ENCODE results near the gene EVC.

The EVC gene

DNA sequence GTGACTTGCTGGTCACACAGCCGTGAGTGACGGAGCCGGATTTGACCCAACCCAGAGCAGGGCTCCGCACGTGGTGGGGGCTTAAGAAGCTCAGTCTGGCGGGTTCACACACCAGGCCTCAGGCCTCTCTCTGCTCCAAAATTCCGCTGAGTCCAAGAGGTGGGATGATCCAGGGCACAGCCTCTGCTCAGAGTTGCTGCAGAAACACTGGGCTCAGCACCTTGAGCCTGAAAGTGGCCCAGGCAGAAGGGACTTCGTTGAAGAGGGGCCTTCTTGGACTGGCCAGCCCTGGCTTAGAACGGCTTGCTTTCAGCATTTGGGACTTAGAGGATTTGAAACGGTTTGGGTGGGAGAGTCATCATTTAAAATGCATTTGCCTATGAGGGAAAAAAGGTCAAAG, 21.2 kb downstream of the EVC start:
- no peak for DNase-seq

DNA sequence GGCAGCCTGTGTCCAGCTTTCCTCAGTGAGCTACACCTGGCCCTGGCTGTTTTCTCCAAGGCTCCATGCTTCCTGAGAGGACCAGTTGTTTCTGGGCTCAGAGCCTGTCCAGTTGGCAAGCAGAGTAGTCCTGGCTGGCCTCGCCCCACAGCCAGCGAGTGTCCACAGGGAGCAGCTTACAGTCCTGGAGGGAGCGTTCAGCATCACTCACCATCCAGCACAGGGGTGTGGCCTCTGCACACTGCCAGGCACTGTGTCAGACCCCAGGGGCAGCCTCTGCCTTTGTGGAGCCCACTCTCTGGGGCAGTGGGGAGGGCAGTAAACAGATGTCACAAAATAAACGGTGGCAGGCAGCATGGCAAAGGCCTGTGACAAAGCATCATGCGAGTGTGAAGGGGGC, 23.9 kb downstream of the EVC start:
- DNase-seq: no peak

- DNase-seq: no peak
Observed at GRCh38 chr4:5735463-5735862, 24.5 kb downstream of the EVC start.

DNA sequence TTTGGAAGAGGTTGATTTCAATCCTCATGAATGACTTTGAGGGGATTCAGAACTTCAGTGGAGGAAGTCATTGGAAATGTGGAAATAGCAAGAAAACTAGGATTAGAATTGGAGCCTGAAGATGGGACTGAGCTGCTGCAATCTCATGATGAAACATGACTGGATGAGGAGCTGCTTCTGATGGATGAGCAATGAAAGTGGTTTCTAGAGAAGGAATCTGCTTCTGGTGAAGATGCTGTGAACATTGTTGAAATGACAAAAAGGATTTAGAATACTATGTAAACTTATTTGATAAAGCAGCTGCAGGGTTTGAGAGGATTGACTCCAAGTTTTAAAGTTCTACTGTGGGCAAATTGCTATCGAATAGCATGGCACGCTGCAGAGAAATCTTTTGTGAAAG, 27.1 kb downstream of the EVC start:
- DNase-seq: no peak

GRCh38 chr4:5742388-5742787, 31.4 kb downstream of the EVC start:
- no peak for DNase-seq

GRCh38 chr4:5742968-5743367, 32.0 kb downstream of the EVC start:
- DNase-seq: no peak

- no peak for DNase-seq
Observed at GRCh38 chr4:5746250-5746649, 35.2 kb downstream of the EVC start.

DNA sequence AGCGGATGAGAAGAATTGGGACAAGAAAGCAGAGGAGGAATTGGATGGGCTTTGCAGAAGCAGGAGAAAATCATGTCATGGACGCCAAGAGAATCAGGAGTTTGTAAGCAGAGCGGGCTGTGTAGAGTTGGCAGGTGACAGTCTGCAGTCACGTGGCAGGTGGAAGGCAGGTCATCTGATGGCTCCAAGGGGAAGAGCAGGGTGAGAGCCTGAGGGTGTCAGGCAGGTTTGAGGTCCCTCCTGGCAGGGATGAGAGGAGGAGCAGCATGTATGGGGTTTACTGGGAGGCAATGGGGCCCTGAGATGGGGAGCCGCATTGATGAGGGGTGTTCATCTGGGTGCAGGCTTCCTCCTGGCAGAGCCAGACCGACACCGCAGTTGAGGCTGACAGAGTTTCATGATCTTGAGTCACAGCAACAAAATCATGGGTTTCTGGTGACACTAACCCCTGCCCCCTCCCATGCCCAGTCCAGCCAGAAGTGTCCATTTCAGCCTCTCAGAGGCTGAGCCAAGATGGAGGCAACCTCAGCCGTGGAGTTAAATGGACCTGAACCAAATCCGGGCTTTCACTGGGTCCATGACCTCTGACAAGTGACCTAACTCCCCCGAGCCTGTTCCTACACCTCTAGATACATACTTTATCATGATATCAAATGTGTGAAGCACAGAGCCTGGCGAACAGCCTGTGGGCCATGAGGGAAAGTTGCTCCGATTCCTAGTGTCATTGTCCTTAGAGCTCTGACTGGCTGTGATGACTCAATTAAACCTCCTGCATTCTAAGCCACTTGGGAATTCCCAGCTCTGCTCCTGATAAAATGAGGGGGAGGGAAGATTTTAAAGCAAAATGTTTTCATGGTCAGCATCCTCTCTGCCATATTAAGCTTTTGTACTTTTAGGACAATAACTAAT, 36.1 kb downstream of the EVC start:
- no peak for DNase-seq

DNA sequence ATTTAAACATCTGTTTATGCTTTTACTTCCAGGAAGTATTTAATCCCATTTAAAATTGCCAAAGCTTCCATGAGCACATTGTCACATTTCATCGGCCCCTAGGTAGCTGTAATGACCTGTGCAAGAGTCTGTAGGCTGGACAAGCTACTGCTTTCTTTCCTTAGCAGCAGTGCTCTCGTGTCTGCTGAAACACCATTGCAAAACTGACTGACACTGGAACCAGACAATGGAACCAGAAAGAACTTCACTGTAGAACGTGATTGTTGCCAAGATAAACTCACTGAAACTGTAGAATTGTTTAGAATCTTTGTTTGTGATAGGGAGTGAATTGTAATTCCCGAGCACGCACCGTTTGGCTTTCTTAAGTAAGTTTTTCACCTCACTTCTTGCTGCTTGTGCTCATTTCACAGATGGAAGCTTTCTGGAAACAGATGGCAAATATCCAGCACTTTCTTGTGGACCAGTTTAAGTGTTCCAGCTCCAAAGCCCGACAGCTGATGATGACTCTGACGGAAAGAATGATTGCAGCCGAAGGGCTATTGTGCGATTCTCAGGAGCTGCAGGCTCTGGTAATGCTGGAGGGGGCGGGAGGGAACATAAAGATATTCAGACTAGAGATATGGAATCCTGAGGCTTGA, 36.9 kb downstream of the EVC start:
- DNase-seq: no peak

DNA sequence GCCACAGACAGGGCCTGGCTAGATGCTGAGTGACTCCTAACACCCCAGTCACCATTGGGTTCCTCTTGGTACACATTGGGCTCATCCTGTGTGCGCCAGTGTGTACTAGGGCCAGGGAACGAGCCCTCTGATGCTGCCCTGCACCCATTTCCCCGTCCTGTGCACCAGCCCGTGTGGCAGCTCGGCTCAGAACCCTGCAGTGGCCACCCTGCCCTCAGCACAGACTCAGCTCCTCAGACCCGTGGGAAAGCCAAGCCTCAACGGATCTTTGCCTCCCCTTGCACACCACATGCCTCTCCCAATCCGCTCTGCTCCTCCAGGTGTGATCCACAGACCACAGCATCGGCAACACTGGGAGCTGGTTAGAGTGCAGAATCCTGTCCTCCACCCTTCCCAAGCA, 38.6 kb downstream of the EVC start:
- no peak for DNase-seq

DNA sequence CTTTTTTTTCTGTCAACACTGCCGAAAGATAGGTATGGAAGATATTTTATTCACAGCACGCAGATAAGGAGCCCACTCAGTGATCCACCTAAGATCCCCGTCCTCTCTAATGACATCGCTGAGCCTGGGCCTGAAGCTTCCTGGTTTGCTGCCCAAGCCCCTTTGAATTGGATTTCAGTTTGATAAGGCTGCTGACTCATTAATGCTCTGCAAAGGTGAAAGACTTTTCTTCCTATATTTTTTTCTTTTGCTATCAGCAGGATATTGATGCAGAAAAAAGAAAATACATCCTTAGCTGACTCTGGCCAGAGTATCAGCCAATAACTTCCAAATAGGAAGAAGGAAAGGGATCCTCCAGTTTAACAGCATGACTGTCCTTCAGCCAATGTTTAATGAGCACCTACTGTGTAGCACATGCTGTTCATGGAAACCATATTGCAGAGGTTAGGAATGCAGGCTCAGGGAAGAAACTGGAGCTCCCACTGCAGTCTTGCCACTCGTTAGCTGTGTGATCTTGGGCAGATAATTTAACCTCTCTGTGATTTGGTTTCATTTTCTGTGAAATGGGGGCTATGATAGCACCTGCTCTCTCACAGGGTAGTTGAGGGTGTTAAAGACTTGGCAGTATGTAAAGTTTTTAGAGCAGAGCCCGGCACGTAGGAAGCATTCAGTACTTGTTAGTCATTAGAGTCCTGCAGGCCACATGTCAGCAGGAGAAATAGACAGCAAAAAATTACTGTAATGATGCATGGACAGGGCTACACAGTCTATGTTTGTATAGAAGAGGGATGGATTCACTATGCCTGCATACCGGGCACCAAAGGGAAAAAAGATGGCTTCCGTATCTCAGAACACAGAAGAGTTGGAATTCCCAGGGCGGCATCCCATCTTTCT, 39.3 kb downstream of the EVC start:
- no peak for DNase-seq

DNA sequence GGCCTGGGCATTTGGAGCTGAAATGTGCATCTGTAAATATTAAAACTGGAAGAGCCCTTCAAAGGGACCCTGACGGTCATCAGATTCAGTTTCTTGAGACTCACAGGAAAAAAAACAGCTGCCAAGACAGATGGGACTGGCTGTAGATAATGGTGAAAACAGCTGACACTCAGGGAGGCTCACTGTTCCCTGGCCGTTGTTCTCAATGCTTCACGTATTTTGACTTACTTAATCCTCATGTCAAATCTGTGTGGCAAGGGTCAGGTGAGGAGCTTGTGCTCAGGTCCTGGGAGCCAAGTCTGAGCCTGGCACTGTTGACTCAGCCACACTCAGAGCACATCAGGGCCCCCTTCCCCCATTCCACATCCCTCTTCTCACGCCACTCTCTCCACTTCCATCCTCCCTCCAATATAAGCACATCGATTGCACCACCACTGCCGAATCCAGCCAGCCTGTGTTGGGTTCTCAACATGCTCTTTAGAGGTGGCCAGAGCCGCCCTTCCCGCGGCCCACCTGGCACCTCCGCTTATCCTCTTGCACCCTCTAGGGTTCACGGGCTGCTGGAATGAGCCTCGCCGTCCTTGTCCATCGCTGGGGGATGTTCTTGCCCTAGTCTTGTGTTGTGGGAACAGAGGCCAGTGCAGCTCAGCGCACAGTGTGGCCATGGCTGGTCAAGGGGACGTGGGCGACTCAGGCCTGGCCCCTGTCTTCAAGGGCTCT, 40.1 kb downstream of the EVC start:
- no peak for DNase-seq

- no peak for DNase-seq
Observed at GRCh38 chr4:5751666-5752375, 40.8 kb downstream of the EVC start.

DNA sequence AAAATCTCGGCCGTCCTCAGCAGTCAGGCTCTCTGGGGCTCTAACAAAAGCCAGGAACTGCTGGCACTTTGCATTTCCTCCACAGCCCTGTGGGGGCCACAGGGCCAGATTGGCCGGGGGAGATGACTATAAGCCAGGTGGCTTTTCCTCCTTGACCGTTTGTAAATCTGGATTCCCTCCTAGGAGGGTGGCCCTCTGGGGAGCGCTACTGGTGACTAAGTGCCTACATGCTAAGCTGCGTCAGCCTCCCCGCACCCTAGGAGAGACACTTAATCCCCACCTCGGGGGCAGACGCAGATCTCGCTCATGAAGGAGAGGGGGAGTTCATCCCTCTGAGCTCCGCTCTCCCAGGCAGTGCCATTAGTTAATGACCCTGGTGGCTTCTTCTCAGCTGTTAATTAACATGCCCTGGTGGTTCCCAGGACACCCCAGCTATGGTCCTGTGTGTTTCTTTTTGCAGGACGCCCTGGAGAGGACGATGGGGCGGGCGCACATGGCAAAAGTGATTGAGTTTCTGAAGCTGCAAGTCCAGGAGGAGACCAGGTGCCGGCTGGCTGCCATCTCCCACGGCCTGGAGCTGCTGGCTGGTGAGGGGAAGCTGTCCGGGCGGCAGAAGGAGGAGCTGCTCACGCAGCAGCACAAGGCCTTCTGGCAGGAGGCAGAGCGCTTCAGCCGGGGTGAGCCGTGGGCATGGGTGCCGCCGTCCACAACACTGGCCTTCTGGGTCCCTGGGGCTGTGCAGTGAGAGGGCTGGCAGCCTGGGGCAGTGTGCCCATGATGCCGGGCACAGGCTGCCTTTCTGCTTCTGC, 41.6 kb downstream of the EVC start:
- no peak for DNase-seq

GRCh38 chr4:5753366-5753765, 42.4 kb downstream of the EVC start:
- DNase-seq: no peak

- no peak for DNase-seq
Observed at GRCh38 chr4:5753766-5754528, 42.9 kb downstream of the EVC start.

DNA sequence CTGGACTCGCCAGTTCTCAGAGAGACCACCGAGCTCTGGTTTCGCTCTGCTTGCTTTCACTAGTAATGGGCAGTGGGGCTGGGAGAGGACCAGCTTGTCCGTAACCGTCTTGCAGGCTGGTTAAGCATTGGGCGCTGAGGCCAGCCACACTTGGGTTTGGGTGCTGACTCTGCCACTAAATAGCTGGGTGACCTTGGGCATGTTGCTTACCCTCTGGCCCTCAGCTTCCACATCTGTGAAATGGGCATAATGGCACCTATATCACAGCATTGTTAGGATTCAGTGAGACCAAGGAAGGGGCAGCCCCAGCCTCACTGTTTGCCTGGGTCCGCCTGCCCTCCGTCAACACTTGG, 43.5 kb downstream of the EVC start:
- no peak for DNase-seq

- no peak for DNase-seq
Observed at GRCh38 chr4:5755161-5755560, 44.2 kb downstream of the EVC start.

DNA sequence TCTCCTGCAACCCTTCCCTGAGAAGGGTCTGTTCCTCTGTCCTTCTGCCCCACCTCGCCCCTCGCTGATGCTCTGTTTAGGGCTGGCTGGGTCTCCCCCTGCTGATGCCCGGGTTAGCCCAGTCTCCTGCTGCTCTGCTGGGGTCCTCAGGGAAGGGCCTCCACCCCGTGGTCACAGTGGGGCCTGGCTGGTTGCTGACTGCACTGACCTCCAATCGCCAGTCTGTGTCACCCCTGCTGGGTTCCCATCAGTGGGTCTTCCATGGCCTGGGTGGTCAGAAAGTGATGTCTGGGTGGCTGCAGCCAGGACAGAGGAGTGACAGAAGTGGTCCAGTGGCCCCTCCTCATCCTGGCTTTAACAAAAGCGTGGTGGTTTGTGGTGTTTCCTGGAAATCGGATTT, 44.7 kb downstream of the EVC start:
- no peak for DNase-seq

DNA sequence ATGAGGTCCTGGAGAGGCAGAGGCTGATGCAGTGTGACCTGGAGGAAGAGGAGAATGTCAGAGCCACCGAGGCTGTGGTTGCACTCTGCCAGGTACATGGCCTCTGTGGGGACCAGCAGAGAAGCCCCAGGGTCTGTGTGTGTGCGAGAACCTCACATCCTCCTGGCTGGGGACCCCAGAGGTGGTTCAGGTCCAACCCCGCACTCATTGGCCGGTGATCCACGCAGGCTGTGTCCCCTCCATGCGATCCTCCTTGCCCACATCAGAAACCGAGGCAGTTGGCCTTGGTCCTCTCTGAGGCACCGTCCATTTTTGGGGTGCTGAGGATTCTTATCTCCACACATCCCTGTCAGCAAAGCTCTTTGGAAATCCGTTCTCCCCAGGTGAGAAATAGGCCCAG, 45.3 kb downstream of the EVC start:
- no peak for DNase-seq

DNA sequence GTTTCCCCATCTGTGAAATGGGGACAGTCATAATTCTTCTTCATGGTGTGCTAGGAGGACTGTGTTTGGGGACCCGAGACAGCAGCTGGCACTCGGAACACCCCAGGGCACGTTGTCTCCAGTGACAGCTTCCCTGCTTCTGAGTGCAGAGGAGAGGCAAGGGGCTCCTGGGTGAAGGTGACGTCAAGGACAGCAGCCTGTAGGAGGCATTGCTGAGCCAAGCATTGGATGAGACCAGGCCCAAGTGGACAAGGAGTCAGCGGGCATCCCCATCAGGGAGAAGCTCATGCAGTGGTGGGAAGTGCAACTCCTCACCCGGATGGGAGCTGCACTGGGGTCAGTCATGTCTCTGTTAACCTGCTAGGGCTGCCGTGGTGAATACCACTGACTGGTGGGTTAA, 46.1 kb downstream of the EVC start:
- no peak for DNase-seq

Measured in stimulated activated CD4-positive, alpha-beta T cell treated with anti-CD3 and anti-CD28 coated beads, Interleukin-2, amount 100 ng/mL, for 24 hours (primary cell).